HepG2 (cell line): Measurements from ENCODE around the gene JPH2. TPM values are rescaled to one million over a fixed set of nuclear protein-coding genes. Genes with fewer than 3 reads are reported as not detected.

Experiments used
- EP300 ChIP-seq, 3 experiments: sonication (generic) in 1 of 3; formaldehyde crosslinking in 1 of 3; IDR thresholded peaks; 2 replicates each; pipeline versions ENCODE4 v1.5.1 to v1.6.1; 2011 to 2020; ENCODE audit warnings: low read depth in 2 of 3, low read length in 2 of 3, borderline replicate concordance in 1 of 3, improper control_type of control experiment in 1 of 3, mild to moderate bottlenecking in 1 of 3, missing genetic modification reagents in 1 of 3, moderate library complexity in 1 of 3
- ISL2 ChIP-seq: sonication (generic); formaldehyde crosslinking; IDR thresholded peaks from 2 replicates; pipeline ENCODE4 v1.5.0; 2020; ENCODE audit warnings: missing genetic modification reagents
- MAFG ChIP-seq: sonication (generic); formaldehyde crosslinking; IDR thresholded peaks from 2 replicates; pipeline ENCODE4 v1.5.1; 2020; ENCODE audit warnings: mild to moderate bottlenecking, missing genetic modification reagents
- NFE2L2 ChIP-seq: fragments of 150-350 bp; IDR thresholded peaks from 2 replicates; pipeline ENCODE4 v1.6.1; 2014; ENCODE audit warnings: low read length
- PHF20 ChIP-seq: sonication (generic); formaldehyde crosslinking; IDR thresholded peaks from 2 replicates; pipeline ENCODE4 v1.5.0; 2020; ENCODE audit warnings: mild to moderate bottlenecking, missing genetic modification reagents
- SAP130 ChIP-seq: IDR thresholded peaks from 2 replicates; pipeline ENCODE4 v1.6.1; 2016; ENCODE audit warnings: low read depth
- SP4 ChIP-seq: sonication (generic); formaldehyde crosslinking; IDR thresholded peaks from 2 replicates; pipeline ENCODE4 v1.8.1; 2023; ENCODE audit warnings: mild to moderate bottlenecking, missing genetic modification reagents
- TAF1 ChIP-seq: sonication (generic); formaldehyde crosslinking; IDR thresholded peaks from 2 replicates; pipeline ENCODE4 v1.4.0; 2020; ENCODE audit warnings: missing genetic modification reagents
- ZKSCAN1 ChIP-seq: fragments of 150-350 bp; IDR thresholded peaks from 2 replicates; pipeline ENCODE4 v1.6.1; 2014; ENCODE audit warnings: low read length
- ZNF510 ChIP-seq: sonication (generic); formaldehyde crosslinking; IDR thresholded peaks from 2 replicates; pipeline ENCODE4 v1.4.0; 2020; ENCODE audit warnings: low read depth, mild to moderate bottlenecking, missing genetic modification reagents
- ZNF674 ChIP-seq: sonication (generic); formaldehyde crosslinking; IDR thresholded peaks from 2 replicates; pipeline ENCODE4 v1.5.0; 2020; ENCODE audit warnings: low read depth, mild to moderate bottlenecking, missing genetic modification reagents
- ZNF816 ChIP-seq: sonication (generic); formaldehyde crosslinking; IDR thresholded peaks from 2 replicates; pipeline ENCODE4 v1.8.0; 2022; ENCODE audit warnings: missing genetic modification reagents, mild to moderate bottlenecking, borderline replicate concordance
- polyA plus RNA-seq, 8 experiments: library from polyadenylated mRNA; depleted of rRNA in 3 of 8; stranded (reverse) in 7 of 8; unstranded in 1 of 8; fragments of >200 nt; fragmentation: Illumina TruSeq in 4 of 8; extraction: Trizol in 4 of 8; gene quantifications; 2 replicates each; pipeline versions ENCODE4 v1.2.1 to v1.2.3, GENCODE V29; 2011 to 2016; ENCODE audit warnings: low read depth in 4 of 8, missing spikeins in 1 of 8, mixed read lengths in 1 of 8; ENCODE audit not compliant: insufficient read depth in 1 of 8
- total RNA-seq, 5 experiments: library from RNA; depleted of rRNA; stranded (reverse); fragments of >200 nt; fragmentation: Illumina TruSeq; extraction: Trizol; gene quantifications; 2 replicates each; pipeline ENCODE4 v1.2.3, GENCODE V29; 2016; ENCODE audit warnings: low read depth in 1 of 5
- TF ChIP-seq, protein P1 (sequence below): sonication (generic); formaldehyde crosslinking; IDR thresholded peaks from 2 replicates; pipeline ENCODE4 v1.5.1; 2020; ENCODE audit warnings: mild to moderate bottlenecking, missing genetic modification reagents
- TF ChIP-seq, protein P2 (sequence below): sonication (generic); formaldehyde crosslinking; IDR thresholded peaks from 2 replicates; pipeline ENCODE4 v1.5.1; 2020; ENCODE audit warnings: missing genetic modification reagents, mild to moderate bottlenecking, borderline replicate concordance
- TF ChIP-seq, protein P3 (sequence below): sonication (generic); formaldehyde crosslinking; IDR thresholded peaks from 2 replicates; pipeline ENCODE4 v1.4.0; 2020; ENCODE audit warnings: mild to moderate bottlenecking, missing genetic modification reagents

JPH2 gene
- total and polyA plus RNA-seq, 2 of the 13 experiments (the other 11 are each of a cell fraction or from before 2014, with no cell fraction given), result 0.42 TPM; not detected in 1

GRCh38 chr20:44217342-44218092 lies 30.5 kb upstream of the JPH2 start (continued):
- TF ChIP-seq, protein P1, sequence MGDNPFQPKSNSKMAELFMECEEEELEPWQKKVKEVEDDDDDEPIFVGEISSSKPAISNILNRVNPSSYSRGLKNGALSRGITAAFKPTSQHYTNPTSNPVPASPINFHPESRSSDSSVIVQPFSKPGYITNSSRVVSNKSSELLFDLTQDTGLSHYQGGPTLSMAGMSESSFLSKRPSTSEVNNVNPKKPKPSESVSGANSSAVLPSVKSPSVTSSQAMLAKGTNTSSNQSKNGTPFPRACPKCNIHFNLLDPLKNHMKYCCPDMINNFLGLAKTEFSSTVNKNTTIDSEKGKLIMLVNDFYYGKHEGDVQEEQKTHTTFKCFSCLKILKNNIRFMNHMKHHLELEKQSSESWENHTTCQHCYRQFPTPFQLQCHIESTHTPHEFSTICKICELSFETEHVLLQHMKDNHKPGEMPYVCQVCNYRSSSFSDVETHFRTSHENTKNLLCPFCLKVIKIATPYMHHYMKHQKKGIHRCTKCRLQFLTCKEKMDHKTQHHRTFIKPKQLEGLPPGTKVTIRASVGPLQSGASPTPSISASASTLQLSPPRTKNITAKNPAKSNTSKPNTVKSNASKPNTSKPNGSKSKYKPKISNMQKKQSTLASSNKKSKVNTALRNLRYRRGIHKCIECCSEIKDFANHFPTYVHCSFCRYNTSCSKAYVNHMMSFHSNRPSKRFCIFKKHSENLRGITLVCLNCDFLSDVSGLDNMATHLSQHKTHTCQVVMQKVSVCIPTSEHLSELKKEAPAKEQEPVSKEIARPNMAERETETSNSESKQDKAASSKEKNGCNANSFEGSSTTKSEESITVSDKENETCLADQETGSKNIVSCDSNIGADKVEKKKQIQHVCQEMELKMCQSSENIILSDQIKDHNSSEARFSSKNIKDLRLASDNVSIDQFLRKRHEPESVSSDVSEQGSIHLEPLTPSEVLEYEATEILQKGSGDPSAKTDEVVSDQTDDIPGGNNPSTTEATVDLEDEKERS, result no peak
- TF ChIP-seq, protein P2, sequence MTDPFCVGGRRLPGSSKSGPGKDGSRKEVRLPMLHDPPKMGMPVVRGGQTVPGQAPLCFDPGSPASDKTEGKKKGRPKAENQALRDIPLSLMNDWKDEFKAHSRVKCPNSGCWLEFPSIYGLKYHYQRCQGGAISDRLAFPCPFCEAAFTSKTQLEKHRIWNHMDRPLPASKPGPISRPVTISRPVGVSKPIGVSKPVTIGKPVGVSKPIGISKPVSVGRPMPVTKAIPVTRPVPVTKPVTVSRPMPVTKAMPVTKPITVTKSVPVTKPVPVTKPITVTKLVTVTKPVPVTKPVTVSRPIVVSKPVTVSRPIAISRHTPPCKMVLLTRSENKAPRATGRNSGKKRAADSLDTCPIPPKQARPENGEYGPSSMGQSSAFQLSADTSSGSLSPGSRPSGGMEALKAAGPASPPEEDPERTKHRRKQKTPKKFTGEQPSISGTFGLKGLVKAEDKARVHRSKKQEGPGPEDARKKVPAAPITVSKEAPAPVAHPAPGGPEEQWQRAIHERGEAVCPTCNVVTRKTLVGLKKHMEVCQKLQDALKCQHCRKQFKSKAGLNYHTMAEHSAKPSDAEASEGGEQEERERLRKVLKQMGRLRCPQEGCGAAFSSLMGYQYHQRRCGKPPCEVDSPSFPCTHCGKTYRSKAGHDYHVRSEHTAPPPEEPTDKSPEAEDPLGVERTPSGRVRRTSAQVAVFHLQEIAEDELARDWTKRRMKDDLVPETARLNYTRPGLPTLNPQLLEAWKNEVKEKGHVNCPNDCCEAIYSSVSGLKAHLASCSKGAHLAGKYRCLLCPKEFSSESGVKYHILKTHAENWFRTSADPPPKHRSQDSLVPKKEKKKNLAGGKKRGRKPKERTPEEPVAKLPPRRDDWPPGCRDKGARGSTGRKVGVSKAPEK (CRISPR knock-in tag), result no peak
- TF ChIP-seq ZNF674 (CRISPR knock-in tag), result no peak
- 0 out of 2 replicates have a peak, but pooled peaks have one; percentile 16 for TF ChIP-seq SP4 (CRISPR knock-in tag)
- no peak for TF ChIP-seq PHF20 (CRISPR knock-in tag)
- no peak for TF ChIP-seq ISL2 (CRISPR knock-in tag)
- TF ChIP-seq EP300 (IDR thresholded peaks at IDR 0.05; ENCODE audit: low read depth in 2 of 2, low read length in 2 of 2), result no peak
- no peak for TF ChIP-seq EP300 (CRISPR knock-in tag; IDR thresholded peaks at IDR 0.05; ENCODE audit: borderline replicate concordance)
- peak; percentile 38; the same call in 1 of the 2 replicates for TF ChIP-seq SAP130
- no peak for TF ChIP-seq MAFG (CRISPR knock-in tag)
- TF ChIP-seq, protein P3, sequence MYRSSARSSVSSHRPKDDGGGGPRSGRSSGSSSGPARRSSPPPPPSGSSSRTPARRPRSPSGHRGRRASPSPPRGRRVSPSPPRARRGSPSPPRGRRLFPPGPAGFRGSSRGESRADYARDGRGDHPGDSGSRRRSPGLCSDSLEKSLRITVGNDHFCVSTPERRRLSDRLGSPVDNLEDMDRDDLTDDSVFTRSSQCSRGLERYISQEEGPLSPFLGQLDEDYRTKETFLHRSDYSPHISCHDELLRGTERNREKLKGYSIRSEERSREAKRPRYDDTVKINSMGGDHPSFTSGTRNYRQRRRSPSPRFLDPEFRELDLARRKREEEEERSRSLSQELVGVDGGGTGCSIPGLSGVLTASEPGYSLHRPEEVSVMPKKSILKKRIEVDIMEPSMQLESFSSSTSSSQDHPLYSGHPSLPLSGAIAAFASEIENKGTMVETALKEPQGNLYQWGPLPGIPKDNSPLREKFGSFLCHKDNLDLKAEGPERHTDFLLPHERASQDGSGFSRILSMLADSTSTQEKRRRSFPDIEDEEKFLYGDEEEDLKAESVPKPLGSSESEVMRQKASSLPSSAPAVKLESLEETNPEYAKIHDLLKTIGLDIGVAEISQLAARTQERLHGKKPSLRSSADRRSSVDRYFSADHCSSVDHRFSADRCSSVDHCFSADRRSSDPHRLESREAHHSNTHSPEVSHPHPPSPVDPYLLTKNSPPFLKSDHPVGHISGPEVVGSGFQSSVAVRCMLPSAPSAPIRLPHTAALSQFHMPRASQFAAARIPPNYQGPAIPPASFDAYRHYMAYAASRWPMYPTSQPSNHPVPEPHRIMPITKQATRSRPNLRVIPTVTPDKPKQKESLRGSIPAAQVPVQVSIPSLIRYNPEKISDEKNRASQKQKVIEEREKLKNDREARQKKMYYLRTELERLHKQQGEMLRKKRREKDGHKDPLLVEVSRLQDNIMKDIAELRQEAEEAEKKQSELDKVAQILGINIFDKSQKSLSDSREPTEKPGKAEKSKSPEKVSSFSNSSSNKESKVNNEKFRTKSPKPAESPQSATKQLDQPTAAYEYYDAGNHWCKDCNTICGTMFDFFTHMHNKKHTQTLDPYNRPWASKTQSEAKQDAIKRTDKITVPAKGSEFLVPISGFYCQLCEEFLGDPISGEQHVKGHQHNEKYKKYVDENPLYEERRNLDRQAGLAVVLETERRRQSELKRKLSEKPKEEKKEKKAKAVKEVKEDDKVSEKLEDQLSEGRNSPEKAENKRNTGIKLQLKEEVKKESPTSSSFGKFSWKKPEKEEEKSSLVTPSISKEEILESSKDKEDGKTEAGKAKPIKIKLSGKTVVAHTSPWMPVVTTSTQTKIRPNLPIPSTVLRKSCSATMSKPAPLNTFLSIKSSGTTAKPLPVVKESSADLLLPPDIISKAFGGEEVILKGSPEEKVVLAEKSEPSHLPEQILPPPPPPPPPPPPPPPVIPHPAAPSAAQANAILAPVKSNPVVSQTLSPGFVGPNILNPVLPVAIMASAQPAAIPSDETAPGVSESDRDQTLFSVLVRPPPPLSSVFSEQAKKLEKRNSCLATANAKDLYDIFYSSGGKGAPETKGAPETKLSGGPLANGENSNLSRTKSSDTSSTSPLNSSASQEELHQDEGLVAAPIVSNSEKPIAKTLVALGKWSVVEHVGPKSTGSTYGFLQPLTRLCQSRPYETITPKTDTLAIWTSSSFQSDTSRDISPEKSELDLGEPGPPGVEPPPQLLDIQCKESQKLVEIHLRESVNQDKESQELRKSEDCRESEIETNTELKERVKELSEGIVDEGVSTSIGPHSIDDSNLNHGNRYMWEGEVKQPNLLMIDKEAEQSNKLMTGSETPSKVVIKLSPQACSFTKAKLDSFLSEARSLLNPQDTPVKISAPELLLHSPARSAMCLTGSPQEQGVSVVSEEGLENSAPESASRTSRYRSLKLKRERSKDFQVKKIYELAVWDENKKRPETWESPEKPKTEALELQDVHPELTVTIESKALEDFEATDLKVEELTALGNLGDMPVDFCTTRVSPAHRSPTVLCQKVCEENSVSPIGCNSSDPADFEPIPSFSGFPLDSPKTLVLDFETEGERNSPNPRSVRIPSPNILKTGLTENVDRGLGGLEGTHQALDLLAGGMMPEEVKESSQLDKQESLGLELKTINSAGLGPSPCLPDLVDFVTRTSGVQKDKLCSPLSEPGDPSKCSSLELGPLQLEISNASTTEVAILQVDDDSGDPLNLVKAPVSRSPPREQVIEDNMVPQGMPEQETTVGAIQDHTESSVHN (CRISPR knock-in tag), result no peak
- peak; percentile 60; the same call in 1 of the 2 replicates for TF ChIP-seq ZNF816 (CRISPR knock-in tag)
- TF ChIP-seq ZNF510 (CRISPR knock-in tag), result no peak
- TF ChIP-seq ZKSCAN1, result no peak
- no peak for TF ChIP-seq TAF1
- no peak for TF ChIP-seq NFE2L2
